Hematopoietic multipotent progenitor cell treated with erythropoietin and hydrocortisone succinate and interleukin-3 and kit ligand, for 6 days (in vitro differentiated cells): ENCODE measurements around the gene FKBP10.
"Not testable (repeated sequence)": the region's sequence is repeated elsewhere in the genome, so short reads cannot be mapped to it uniquely, and the experiment has no call there.

ENCODE experiments used
- DNase-seq: peaks from one replicate; pipeline ENCODE4 v3.0.0-alpha.2; 2015

FKBP10 gene, protein sequence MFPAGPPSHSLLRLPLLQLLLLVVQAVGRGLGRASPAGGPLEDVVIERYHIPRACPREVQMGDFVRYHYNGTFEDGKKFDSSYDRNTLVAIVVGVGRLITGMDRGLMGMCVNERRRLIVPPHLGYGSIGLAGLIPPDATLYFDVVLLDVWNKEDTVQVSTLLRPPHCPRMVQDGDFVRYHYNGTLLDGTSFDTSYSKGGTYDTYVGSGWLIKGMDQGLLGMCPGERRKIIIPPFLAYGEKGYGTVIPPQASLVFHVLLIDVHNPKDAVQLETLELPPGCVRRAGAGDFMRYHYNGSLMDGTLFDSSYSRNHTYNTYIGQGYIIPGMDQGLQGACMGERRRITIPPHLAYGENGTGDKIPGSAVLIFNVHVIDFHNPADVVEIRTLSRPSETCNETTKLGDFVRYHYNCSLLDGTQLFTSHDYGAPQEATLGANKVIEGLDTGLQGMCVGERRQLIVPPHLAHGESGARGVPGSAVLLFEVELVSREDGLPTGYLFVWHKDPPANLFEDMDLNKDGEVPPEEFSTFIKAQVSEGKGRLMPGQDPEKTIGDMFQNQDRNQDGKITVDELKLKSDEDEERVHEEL

DNA sequence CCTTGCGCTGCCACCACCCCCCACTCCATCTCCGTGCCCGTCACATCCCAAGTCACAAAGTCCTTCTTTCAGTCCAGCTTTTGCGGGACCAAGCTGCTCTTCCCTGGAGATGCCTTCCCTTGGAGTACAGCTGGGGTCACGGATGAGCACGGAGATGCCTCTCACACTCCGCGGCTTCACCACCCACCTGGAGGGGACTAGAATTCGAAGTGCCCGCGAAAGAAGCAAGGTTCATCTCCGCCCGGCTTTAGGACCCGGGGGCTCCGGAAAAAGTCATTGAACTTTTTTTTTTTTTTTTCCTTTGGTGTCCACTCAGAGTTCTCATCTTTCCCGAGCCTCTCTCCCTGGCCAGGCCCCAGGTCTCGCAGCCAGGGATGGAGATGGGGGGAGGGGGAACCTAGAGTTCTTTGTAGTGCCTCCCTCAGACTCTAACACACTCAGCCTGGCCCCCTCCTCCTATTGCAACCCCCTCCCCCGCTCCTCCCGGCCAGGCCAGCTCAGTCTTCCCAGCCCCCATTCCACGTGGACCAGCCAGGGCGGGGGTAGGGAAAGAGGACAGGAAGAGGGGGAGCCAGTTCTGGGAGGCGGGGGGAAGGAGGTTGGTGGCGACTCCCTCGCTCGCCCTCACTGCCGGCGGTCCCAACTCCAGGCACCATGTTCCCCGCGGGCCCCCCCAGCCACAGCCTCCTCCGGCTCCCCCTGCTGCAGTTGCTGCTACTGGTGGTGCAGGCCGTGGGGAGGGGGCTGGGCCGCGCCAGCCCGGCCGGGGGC lies at the start of gene FKBP10:
TSS of gene FKBP10 (plus strand) at position 624 of the 771 bp plus-strand sequence. CDS start at position 655, 31 bp downstream.
- DNase-seq, result peak; percentile 43

DNA sequence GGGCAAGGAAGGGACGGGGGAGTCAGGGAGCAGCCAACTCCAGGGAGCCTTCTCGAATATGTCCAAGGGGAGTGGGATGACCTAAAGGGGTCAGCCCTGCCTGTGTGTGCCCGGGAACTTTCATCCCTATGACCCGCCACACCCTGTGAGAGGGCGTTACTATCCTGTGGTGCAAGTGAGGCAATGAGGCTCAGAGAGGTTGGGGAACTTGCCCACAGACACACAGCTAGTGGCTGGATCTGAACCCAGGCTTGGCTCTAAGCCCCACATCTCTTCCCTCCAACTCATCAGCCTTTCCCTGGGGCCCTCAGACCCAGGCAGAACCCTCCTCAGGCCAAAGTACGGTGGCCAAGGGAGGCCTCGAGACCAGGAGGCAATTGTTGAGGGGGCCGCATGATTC lies 49.5 kb upstream of the FKBP10 start:
- no peak for DNase-seq

DNA sequence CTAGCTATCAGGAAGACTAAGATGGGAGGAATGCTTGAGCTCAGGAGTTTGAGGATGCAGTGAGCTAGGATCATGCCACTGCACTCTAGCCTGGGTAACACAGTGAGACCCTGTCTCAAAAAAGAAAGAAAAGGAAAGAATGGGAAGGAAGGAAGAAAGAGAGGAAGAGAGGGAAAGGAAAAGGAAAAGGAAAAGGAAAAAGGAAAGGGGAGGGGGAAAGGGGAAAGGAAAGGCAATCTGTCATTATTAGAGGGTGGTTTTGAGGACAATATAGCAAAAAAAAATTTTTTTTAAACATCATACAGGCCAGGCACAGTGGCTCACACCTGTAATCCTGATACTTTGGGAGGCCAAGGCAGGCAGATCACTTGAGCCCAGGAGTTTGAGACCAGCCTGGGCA lies 46.7 kb upstream of the FKBP10 start:
- DNase-seq, result no peak

DNA sequence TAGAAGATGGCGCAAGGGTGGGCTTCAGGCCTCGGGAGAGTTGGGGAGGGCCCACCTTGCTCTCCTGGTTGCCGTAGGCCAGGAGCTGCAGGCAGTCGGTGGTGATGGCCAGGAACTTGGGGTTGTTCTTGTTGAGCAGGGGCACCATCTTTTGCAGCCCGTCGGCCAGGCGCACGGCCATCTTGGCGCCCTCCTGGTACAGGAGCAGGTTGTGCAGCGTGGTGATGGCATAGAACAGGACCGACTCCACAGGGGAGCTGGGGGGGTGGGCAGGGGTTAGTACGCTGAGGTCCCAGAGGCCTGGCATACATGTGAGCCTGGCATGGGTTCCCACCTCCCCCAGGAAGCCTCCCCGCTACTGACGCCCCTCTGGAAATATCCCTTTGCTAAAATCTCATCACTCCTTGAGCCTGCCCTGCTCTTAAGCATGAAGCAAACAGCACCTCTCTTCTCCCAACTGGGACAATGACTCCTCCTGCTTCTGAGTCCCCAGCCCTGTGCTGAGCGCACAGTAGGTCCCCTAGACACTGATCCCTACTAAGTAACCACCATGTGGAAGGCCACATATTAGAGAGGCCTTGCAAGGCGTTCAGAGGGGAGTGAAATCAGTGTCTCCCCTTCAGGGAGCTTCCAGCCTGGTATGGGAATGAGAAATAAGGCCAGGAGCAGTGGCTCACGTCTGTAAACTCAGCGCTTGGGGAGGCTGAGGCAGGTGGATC lies 45.3 kb upstream of the FKBP10 start:
- DNase-seq, result no peak

DNA sequence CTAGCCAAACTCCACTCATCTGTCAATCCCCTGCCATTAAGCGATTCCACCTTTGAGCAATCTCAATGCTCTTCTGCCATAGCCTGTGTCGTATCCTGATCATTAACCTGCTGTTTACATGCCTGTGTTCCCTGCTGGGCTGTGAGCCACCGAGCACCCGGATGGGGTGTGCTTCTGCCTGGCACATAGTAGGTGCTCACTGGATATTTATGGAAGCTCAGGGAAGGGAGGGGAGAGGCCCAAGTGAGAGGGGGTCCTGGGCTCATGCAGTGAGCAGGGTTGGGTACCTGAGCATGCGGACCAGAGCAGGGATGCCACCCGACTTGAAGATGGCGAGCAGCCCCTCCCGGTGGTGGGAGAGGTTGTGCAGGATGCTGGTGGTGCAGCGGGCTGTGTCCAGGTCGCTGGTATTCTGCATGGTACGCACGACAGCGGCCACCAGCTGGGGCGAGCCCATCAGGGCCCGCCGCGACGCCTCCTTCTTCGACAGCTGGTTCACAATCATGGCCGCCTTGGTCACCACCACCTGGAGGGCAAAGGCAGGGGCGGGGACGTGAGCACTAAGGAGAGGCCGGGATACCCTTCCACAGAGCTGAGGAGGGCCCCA lies 44.0 kb upstream of the FKBP10 start:
- no peak for DNase-seq

DNA sequence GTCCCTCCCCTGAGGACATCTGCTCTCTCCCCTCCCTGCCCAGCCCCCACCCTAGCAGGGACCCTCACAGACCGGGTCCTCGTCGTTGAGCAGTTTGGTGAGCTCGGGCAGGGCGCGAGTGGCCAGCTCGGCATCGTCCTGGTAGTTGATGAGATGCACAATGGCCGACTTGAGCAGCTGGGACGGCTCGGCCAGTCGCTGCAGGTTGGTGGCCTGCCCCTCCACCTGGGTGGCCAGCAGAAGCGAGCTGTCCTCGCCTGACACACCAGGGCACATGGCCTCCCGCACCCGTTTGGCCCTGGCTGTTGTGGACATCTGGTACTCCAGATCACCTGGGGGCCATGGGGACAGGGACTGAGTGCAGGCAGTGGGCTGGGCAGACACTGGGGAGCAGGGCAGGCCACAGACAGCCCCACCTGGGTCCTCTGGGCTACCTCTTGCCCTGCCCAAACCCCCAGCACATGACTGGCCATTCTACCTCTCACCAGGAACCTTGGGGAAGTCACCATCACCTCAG lies 43.4 kb upstream of the FKBP10 start:
- DNase-seq, result no peak

DNA sequence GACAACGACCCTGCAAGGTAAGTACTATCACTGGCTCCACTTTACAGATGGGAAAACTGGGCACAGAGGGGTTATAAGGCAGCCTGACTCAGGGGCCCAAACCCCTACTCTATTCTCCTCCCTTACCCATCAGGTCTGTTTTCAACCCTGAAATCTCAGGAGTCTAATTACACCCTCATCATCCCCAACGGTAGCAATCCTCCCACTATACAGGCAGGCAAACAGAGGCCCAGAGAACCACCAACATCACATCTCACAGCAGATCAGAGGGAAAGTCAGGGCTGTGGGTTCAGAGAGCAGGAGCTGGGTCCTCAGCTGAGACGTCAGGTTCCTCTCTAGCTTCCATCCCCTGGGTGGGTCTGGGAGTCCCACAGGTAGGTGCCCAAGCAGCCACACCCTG lies 42.8 kb upstream of the FKBP10 start:
- no peak for DNase-seq

DNA sequence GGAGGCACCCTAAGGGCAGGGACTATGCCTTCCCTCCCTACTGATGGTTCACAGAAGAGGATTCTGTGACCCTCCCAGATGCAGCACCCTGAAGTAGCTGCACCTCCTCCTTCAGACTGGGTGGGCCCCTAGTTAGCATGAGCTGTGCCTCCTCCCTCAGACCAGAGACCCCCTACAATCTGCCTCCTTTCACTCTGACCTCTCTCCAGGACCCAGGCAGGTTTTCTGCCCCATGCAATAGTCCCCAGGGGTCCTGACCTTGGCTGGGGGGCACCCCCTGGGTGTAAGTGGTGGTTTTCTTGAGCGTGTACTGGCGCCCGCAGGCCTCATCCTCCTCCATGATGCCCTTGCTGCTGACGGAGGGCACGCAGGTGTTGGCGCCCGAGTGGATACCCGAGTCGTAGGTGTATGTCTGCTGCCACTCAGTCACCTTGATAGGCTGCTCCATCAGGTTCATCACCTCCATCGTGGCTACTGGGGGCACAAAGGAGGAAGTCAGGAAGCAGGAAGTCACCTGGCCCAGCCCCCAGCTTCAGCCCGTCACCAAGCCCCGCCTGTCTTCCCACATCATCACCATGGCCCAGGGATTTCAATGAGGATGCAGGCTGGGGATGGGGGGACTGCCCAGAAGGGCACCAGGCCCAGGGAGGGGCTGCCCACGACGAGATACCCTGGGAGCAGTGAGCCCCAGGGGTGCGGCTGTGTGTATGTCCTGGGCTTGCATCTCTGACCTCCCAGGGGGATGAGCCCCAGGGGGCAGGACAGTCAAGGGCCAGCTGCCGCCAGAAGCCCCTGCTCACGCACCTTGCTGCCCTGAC lies 41.2 kb upstream of the FKBP10 start:
- DNase-seq, result no peak

DNA sequence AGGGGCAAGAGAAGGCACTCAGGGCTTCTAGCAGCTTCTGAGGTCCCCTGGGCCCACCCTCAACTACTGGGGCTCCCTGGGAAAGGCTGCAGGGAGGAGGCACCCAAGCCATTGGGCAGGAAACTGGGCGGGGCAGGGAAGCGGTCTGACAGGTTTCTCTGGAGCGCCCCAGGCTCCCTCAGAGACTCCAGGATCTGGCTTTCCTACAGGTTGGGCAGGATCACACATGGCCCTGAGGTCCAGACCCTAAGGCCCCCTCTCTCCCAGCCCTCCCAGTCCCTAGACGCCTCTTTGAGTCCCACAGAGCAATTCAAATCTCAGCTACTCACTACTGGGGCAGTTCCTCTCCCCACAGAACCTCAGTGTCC lies 40.6 kb upstream of the FKBP10 start:
- DNase-seq, result no peak

DNA sequence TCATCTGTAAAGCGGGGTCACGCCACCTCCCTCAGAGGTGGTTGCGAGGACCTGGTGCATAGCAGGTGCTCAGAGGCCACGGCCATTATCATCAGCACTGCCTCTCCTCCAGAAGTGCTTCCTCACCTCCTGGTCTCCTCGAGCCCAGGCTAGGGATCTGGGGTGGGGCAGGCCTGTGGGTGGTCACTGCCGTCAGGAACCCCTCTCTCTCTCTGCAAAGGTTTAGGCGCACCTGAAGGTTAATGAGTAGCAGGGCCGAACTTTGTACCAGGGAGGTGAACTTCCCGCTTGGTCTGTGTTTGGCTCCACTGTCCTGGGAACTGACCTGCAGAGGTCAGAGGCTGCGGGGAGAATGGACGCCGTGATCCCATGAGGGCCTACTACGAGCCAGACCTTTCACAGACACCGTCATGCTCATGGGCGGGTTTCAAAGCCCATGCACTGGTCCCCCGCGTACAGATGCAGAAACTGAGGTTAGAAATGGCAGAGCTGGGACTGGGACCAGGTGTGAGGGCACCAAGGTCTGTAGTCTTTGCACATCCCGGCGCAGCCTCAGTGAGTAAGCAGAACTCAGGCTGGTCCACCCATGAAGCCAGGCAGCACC lies 40.1 kb upstream of the FKBP10 start:
- DNase-seq, result no peak

DNA sequence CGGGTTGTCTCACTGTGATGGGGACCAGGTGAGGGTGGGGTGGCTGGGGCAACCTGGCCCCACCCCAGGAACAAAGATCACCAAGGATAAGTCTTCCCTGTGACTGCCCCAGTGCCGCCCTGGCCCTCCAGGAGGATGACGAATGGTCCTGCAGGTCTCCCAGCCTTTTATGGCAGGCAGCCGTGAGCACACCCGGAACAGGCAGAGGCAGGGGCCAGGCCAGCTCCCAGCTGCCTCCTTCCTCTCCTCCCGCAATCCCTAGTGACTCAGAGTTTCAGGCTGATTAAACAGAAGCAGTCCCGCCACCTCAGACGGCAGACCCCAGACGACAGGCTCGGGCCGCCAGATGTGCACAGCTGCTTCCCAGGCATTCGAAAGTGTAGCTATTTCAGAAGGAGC lies 39.6 kb upstream of the FKBP10 start:
- DNase-seq, result no peak

DNA sequence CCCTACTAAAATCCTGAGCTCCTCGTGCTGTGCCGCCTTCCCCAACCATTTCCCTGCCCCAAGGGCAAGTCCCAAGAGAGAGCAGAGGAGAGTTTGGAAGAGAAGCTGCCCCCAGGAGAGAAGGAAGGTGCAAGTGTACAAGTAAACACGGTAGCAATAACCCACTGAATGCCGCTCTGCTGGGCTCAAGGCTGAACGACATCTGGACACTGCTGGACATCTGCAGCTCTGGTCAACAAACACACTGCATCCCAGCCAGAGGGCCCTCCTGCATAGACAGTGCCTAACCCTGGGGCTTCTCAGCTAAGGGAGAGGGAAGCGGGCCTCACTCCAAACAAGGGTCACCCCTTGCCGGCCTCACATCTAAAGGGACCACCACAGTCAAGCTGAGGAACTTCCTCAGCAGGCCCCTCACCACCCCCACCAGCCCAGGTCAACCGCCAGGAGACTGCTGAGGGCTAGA lies 39.0 kb upstream of the FKBP10 start:
- DNase-seq, result no peak

DNA sequence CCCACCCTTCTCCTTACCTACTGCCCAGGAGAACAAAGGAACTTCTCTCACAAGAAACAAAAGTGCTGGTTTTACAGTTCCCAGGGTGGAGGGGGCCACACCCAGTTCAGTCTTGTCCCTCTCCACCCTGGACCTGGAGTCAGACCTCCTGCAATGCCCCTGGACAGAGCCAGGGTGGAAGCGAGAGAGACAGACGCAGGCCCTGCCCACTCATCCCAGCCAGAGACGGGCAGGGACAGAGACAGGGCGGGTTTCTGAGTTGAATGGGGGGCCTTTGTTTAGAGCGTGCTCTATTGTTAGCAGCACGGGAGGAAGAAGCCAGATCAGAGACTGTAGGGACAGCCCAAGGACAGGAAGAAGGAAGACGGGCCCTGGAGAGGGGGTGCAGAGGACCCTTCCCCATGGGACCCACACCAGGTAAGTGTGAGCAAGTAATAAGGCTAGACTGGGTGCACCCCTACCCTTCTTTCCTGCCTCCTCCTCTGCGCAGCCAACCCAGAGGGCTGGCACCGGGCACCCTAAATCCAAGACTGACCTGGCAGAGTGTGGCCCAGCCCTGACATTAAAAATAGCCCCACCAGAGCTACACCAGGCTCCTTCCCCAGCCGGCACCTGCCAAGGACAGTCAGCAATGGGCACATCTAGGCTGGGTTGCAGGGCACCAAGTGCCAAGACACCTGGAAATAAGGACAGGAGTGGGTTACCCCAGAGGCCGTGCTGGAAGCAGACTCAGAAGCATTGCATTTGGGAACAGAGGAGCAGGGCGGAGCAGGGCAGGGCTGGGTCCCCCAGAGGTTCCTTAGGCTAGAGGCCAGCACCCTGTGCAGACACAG lies 37.2 kb upstream of the FKBP10 start:
- no peak for DNase-seq

DNA sequence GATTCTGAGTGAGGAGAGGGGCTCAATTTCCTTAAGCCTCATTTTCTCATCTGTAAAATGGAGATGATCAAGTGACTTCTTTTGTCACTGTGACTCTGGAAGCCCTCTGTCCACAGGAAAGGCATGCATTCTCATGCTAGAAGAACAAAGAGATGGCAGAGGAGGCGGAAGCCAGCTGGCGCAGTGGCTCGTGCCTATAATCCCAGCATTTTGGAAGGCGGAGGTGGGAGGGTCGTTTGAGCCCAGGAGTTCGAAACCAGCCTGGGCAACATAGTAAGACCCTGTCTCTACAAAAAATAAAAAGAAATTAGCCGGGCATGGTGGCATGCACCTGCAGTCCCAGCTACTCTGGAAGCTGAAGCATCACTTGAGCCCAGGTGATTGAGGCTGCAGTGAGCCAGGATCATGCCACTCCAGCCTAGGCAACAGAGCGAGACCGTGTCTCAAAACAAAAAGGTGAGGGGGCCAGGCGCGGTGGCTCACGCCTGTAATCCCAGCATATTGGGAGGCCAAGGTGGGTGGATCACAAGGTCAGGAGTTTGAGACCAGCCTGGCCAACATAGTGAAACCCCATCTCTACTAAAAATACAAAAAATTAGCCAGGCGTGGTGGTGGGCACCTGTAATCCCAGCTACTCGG lies 36.4 kb upstream of the FKBP10 start:
- not testable (repeated sequence) for DNase-seq

DNA sequence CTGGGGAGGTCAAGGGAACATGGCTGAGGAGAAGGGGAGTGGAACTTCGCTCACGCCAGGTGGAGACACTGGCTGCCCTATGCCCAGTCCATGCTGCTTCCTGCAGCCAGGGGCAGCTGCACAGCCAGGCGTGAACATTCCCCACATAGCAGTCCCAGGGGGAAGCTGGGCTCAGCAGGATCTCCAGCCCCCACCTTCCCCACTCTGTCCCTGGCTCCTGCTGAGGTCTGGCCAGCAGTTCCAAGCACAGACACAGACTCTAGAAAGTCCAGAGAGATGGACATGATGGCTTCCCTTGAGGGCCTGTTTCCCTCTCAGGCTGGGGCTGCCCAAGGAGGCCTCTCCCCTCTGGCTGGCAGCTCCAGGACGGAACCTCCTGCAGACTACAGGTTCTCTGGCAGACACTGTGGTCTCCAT lies 35.6 kb upstream of the FKBP10 start:
- DNase-seq, result no peak

DNA sequence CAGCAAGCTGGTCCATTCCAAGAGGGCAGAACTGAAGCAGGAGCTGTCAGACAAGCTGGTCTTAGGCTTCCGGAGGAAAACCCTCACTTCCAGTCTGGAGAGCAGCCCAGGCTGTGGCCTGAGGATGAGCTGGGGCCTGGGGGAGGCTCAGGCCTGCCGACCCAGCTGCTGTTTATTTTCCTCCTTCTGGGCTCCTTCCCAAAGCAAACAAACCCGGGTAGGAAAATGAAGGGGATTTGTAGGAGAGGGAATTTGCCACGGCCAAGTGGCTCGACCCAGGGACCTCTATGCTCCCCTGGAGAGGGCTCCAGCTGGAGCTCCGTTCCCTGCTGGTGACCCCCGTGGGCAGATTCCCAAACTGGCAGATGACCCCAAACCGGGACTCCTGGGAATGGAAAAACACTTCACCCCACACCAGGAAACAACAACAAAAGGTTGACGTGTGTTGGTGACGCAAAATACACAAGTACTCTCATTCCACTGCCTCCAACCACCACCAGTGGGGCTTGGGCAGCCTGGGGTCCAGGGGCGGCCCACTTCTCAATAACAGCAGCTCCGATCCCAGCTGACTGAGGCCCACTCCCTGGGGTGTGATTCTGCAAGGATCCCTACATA lies 35.1 kb upstream of the FKBP10 start:
- no peak for DNase-seq

DNA sequence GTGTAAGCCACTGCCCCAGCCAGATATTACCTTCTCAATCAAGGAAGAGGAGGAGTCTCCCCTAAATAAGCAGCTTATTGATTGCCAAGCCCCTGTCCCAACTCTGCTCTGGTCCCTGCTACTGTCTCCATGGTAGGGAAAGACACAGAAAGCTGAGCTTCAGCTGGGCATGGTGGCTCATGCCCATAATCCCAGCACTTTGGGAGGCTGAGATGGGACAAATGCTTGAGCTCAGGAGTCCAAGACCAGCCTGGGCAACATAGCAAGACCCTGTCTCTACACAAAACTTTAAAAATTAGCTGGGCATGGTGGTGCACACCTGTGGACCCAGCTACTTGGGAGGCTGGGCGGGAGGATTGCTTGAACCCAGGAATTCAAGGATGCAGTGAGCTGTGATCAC lies 32.9 kb upstream of the FKBP10 start:
- no peak for DNase-seq

DNA sequence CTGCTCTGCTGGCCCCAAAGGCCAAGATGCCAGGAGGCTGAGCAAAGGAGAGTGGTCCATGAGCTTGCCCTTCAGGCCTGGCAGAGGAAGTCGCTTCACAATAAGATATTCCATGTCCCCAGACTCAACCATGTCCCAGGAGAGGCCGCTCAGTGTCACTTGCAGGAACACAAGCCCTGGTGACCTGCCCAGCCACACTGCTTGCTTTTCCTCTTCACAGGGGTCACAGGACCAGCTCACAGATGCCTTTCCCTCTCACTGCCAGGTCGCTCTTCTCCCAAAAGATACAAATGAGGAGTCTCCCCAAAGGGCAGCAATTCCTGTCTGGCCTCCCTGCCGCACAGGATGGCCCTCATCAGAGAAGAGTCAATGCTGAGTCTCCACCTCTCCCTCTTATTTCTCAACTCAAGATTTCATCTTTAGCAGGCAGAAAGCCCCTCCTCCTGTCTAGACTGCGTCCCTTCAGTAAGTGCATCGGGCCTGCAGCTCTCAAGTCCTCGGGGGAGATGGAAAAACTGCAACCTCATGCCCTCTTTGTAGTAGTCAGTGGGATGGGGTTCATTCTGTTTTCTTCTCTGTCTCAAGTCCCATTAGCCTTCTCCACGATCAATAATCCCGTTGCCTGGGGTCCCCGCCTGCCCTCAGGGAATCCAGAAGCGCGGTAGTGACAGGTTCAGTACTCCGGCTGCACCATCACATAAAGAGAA lies 31.2 kb upstream of the FKBP10 start:
- DNase-seq, result no peak

DNA sequence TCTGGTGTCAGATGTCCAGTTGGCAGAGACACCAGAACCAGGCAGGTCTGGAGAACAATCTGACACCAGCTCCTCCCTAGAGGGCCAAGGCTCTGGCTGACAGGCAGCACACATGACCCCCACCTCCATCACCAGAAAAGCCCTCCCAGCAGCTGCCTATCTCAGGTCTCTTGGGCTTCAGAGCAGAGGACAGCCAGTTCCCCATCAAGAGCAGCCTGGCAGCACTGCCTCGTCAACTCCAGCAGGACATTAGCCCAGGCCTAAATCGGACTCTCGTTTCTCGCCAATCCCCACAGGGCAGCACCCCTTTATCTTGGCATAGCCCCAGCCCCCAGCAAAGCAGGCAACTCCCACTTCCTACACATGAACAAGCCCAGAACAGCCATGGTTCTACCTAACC lies 30.7 kb upstream of the FKBP10 start:
- DNase-seq, result no peak
